ENCODE data around the gene MRLN.
"Not testable (repeated sequence)": the region's sequence is repeated elsewhere in the genome, so short reads cannot be mapped to it uniquely, and the experiment has no call there.

The MRLN gene

DNA sequence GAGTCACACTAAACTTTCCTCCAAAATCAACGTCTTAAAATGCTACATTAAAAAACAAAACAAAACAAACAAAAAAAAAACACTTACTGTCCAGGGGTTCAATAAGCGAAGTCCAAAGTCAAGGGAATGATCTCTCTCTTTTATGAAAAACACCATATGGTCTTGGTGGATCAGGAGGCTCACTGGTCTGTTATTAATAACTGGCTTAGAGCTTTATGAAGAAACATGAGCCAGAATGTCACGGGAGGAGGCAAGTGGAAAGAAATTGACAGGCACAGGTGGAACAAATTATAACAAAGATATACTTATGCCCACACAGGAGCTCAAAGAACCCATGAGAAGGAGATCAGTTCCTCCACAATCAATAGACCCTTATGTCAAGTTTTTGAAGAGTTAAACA, at the start of gene MRLN:
TSS of gene MRLN (minus strand) at position 189 of the 400 bp plus-strand sequence.
- DNase-seq: no peak

DNA sequence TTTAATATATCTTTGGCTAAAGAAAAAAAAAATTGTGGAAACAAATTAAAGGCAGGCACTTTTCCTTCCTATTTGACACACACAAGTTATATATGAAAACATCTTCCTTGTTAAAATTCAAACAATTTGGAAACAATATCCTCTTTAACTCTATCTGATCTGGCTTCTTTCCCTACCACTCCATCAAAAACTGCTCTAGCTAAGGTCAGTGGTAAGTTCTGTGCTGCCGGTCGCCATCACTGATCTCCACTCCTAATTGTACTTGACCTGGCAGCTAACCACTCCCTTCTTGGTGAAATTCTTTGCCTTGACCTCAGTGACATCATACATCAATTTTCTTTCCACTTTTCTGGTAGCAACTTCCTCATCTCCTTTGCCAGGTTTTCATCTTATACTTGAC, 47.9 kb upstream of the MRLN start:
- no peak for DNase-seq

DNA sequence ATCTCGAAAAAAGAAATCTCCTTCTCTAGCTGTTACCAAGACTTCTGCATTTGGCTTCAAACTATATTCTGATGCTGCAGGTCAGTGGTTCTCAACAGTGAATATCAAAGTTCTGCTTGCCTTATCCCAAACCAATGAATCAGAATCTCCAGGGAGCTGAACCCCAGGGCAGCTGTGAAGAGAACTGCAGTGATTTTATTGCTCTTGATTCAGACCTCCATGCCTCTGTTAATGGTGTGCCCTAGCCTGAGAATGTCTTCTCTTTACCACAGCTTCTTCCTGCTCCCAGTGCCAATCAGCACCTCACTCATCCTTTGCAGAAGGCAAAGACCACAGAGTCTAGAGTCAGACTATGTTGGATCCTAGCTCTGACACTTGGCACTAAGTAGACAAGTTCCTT, 46.2 kb upstream of the MRLN start:
- no peak for DNase-seq

DNA sequence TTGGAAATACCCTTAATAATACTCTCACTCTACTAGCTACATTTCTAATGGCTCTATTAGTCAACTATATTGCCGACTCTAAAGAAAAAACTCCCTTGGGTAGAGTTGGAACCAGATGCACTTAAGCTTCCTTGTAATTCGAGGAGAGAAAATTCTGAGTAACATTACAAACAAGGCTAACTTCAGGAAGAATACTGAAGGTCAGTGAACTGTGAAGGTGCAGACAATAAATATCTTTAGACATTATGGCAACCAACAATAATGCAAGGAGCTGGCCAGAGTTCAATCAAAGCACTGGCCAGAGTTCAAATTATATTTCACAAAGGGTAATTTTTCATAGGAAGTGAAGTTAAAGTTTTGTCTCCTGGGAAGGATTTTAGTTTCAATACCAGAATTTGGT, 40.7 kb upstream of the MRLN start:
- no peak for DNase-seq

DNA sequence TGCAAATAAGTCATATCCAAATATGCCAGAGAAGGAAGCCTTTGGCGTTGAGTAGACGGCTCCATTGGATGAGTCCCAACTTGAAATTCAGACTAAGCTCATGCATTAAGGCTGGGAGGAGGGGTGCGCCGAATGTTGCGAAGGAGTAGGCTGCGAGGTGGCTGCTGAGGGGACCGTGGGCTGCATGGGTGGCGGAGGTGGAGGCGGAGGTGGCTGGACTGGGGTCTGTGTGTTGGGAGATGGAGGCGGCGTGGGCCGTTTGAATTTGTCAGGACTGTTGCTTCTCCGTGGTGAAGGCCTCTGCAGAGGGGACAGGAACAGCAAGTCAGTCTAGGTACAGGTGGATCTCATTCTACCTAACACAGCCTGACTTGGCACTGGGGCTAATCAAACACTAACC, 39.6 kb upstream of the MRLN start:
- no peak for DNase-seq

DNA sequence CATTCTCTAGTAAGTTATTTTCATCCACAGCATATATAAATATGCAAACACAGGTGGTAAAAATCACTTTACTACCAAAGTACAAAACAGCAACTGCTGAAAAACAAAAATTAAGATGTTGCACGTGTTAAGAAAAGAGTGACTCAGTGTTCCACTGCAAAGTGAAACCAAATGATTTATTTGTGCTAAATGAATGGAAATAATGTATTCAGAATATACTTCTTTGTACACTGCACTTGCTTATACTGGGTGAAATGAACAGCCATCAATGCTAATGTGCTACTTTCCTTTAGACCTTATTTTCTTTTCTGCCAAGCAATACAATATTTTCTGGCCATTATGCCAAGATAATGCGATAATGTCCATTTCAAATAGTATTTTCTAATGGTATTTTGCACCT, 38.3 kb upstream of the MRLN start:
- no peak for DNase-seq

DNA sequence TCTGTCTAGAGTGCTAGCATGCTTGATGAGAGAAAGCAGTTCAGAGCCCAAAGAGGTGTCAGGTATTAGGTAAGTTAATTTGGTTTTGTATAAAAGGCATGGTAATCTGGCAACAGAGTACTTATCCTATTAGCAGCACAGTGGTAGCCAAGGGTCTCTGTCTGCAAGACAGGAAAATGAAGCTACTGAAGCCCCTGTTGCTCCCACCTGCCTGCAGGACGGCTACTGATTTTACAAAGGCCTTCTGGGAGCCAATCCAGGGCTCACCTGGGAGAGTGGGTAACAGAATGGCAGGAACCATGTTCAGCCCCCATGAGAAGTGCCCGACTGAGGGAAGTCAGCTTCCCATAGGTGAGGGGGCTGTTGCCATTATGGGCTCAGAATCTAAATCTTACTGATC, 36.8 kb upstream of the MRLN start:
- DNase-seq: not testable (repeated sequence)

DNA sequence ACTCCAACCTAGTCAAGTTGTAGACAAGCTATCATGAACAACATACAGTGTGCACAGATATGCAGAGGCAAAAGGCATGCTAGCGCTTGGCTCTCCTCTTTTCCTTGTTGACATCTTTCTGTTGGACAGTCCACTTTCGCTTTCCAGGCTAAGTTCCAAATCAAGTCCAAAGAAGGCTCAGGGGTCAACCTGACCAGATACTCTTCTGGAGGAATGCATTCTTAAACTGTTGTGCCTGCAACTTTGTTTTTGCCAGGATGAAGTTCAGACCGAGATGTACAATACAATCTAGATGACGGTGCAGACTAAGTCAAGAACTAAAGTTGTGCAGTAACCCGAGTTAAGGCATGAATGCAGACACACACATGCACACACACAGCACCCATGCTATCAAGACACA, 35.7 kb upstream of the MRLN start:
- DNase-seq: not testable (repeated sequence)

DNA sequence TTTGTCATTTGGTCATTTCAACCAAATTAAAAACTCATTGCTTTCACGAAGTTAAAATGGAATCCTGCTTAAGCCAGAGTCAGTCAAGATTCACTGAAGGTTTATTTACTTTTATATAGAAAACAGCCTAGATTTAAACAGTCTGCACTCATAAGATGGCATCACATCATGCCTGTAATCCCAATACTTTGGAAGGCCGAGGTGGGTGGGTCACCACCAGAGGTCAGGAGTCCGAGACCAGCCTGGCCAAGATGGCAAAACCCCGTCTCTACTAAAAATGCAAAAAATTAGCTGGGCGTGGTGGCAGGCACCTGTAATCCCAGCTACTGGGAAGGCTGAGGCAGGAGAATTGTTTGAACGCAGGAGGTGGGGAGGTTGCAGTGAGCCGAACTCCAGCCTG, 33.8 kb upstream of the MRLN start:
- DNase-seq: not testable (repeated sequence)

DNA sequence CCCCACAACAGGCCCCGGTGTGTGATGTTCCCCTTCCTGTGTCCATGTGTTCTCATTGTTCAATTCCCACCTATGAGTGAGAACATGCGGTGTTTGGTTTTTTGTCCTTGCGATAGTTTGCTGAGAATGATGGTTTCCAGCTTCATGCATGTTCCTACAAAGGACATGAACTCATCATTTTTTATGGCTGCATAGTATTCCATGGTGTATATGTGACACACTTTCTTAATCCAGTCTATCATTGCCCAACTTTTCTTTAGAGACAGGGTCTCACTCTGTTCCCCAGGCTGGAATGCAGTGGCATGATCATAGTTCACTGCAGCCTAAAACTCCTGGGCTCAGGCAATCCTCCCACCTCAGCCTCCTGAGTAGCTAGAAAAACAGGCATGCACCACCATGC, 32.2 kb upstream of the MRLN start:
- DNase-seq: not testable (repeated sequence)

DNA sequence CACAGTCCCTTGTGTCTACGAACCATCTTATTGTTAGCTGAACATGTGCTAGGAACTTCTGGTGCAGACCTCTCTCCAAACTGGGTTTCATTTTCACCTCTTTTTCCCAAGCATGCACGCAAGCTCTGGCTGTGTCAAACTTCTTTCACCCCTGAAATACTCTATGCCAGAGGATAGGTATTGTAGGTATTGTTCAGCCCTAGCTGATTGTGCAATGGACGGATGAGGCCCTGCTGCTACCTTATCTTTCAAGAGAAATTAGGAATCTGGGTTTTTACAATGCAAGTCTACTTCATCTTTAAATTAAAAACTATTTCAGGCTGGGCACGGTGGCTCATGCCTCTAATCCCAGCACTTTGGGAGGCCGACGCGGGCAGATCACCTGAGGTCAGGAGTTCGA, 28.3 kb upstream of the MRLN start:
- DNase-seq: no peak

DNA sequence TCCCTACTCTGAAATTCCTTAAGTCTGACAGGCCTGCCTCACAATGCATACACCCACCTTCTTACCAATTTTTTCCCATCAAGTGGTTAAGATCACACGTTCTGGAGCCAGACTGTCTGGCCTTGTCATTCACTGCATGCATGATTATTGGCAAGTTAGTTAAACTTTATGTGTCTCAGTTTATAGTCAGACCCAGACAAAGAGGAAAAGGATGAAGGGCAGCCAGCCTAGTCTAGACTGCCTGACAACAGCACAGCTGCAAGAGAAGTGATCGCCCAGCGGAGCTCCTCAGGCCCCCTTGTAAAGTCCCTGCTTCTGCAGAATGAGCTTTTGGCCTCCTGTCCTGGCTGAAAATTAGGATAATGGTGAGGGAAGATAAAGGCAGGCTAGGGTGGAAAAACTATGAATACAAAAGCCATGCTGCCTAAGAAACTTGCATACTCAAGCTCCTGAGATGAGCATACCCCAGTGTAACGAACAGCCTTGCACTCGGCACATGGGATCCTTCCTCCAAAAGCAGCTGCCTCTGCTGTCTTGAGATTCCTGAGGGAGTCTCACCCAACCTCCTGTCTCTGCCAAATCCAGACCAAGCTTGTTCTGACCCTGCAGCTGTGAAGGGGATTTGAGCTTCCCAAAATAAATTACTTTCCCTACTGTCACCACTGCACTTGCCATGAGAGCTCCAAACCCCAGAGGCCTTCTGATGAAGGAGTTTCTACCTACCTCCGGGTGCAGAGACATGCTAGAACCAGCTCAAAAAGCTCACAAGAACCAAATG, 26.7 kb upstream of the MRLN start:
- DNase-seq: no peak

DNA sequence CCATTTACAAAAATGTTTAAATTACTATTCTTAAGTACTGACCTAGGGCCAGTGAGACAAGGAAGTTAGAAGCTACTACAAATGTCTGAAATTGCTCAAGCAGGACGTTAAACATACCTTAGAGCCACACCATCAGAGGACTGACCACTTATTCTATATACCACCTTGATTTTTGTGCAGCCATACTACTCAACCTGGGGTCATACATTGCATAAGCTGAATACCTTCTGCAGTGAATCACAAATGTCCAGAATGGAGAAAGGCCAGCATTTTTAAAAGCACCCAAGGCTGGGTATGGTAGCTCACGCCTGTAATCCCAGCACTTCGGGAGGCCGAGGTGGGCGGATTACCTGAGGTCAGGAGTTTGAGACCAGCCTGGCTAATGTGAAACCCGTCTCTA, 21.2 kb upstream of the MRLN start:
- DNase-seq: no peak

DNA sequence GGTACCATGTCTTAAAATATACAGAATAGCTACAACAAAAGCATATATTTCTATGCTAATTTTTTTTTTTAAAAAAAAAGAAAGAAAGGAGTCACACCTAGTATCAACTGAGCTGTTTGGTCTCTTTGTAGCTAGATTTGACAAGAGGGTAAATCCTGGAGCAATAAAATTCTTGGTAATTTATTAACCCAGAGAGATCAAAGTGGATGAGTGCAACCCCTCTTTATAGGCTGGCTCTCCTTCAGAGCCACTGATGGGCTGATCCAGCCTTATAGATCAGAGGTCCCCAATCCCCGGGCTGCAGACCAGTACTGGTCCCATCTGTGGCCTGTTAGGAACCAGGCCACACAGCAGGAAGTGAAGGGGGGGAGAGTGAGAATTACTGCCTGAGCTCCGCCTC, 19.8 kb upstream of the MRLN start:
- no peak for DNase-seq

DNA sequence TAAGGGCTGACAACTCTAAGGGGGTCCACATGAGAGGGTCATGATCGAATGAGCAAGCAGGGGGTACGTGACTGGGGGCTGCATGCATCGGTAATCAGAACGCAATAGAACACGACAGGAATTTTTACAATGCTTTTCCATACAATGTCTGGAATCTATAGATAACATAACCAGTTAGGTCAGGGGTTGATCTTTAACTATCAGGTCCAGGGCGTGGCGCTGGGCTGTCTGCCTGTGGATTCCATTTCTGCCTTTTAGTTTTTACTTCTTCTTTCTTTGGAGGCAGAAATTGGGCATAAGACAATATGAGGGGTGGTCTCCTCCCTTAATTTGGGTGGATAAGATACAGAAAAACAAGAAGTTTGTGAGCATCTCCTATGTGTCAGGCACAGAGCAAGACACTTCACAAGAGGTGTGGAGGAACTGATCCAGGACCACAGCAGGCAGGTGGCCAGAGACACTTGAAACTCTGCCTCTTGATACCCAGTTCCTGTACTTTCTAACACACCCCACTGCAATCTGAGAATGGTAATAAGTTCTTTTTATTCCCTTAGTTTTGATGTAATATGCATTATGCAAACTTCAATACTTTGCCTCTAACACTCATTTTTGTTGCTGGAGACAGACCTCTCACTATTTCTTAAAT, 18.0 kb upstream of the MRLN start:
- no peak for DNase-seq

DNA sequence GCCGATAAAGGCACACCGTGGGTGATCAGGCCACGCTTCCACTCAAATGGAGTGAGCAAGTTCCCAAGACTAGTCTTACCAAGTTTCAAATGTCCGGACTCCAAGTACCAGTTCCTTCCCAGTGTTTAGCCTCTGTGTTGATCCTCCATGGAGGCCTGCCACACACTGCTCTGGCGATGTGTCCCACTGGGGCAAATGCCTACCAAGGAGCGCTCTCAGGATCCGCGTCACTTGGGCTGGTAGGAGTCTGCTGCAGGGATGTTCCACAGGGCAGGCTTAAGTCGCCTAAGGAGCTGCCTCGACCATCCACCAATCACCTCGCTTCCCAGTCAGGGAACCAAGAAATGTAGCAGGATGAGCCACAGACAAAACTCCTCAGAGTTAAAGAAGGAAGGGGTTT, 17.4 kb upstream of the MRLN start:
- DNase-seq: no peak

DNA sequence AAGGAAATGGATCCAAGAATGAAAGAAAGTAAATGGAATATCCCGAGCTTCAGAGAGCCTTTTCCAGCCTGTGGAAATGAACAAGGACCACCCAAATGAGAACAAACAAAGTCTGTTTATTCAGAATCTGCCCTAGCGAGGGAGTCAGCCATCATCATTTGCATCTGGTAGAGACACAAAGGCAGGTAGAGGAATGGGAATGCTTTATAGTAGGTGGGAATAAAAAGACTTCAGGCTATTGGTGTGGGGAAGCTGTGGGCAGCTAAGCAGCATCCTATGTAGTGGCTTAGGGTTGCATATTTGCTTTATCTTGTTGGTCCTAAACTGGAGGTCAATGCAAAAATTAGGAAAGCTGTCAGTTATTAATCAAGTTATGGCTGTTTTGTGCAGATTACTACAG, 9.2 kb upstream of the MRLN start:
- DNase-seq: no peak

DNA sequence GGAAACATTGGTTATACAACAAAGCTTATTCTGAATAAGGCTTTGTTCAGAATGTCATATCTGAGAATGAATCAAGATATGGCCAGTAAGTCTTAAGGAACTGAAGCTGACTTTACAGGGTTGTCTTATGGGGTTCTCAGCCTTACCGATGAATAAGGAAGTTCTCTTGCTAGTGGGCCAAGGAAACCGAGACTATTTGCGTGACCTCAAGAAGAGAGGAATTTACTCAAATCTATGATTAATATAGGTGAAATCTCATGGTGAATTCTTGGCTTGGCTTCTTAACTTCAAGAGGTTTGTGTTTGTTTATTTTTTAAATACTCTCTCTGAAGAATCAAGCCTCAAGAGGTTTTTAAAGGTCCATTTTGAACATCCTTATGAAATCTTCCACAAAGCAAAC, 4.7 kb upstream of the MRLN start:
- DNase-seq: no peak

DNA sequence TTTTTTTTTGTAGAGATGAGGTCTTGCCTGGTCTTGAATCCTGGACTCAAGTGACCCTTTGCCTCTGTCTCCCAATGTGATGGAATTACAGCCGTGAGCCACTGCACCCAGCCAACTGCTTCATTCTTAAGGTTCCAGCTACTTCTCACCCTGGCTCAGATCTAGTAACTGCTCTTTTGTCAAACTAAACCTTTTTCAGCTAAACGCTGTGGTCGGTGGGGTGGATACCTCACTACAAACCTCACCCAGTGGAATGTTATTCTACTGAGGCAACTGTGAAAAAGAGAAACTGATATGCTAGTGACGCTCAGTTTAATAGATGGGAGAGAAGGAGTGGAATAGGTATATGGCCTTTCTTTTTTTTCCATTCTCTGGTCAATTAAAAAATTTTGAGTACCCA, 1.7 kb upstream of the MRLN start:
- DNase-seq: no peak

DNA sequence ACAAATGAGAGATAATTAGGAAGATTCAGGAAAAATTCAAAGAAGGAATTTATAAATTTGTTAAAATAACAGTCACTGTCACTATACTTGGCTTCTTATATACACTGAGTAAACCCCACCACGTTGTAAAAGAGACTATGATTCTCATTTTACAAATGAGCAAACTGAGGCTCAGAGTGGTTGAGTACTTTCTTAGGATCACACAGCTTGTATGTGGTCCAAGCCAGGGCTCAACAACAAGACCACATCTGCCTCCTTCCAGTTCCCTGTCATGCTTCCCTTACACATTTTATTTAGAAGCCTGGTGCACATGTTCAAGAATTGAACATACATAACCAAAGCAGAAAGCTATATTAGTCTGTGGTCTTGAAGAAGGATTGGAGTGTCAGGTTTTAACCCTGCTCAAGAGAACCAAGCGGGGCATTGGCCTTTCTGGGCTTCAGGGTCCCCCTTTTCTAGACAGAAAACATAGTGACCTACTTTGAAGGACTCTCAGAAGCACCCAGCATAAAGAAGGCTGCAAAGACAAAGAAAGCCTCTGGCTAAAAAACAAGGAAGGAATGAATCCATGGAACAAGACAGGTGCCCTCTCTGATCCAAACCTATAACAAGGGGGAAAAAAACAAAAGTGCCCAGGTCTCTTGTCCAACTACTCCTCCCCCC, 846 bp downstream of the MRLN start:
- no peak for DNase-seq

DNA sequence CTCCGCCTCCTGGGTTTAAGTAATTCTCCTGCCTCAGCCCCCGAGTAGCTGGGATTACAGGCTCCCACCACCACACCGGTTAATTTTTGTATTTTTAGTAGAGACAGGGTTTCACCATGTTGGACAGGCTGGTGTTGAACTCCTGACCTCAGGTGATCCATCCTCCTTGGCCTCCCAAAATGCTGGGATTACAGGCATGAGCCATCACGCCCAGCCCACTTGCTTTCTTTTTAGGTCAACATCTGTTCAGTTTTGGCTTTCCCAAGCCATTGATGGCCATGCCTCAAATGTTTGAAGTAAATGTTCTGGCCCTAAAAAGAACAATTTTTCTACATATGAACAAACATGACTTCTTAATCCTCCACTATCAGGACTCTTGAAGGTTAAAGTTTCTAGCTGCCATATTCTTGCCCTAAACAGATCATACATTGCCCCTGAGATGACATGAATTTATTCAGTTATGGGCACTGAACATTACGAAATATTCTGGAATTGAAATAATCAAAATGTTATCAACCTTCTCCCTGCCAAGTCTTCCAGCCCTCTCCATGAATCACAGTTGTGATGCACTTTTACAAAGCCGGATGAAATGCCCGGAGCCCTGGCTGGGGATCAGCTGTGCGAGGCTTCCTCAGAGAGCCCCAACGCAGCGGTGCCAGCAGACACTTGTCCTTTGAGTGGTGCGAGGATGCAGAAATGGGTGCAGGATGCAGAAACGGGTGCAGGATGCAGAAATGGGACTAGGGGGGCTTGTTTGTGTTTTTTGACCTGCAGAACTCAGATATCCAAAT, 2.9 kb downstream of the MRLN start:
- DNase-seq: no peak

DNA sequence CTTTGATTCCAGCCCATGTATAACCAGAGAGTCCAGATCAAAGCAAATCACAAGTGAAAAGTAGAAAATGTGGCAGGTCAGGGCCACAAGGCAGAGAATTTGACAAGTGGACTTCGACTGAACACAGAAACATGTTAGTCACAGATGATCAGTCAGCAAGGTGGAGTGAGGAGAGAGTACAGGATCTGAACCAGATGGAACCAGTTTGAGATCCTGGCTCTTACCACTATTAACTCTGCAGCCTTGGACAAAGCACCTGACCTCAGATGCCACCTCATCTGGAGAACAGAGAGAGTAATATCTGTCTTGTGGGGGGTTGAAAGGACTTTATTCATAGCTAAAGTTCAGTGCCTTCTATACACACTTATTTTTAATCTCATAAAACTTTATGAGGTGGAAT, 4.4 kb downstream of the MRLN start:
- no peak for DNase-seq

DNA sequence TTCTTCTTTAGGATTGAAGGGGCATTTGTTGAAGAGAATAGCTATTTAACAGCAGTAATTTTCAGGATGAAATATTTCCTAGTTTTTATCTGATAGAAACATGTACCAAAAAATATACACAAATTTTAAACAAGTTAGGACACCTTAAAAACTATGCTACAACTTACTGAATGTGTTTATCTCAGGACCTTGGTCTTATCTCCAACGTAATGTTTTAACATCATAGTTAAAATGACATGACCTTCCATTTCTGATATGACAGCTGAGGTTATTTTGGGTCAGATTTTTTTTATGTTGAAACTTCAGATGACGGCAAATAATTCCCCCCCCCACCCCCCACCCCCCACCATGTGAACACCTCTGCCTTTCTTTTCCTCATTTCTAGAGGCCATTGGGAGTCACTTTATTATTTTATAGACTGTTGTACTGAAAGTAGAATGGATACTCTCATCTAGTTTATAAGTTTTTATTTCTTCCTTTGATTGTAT, 8.0 kb downstream of the MRLN start:
- no peak for DNase-seq

Data from 8988T (cell line).